Mesenchymal stem cell (in vitro differentiated cells and primary cell): ENCODE results near the gene RNFT1.
A peak's percentile ranks its signal among the peaks of the same experiment; 100 is the strongest.

Experiments used
- DNase-seq: peaks from one replicate; pipeline ENCODE4 v3.0.0-alpha.2; 2013
- H2AFZ ChIP-seq: one replicate; pipeline ENCODE4 v1.6.1; 2013; ENCODE audit warnings: low read depth, mild to moderate bottlenecking, control low read depth, inconsistent platforms, low read length, moderate library complexity
- H2AK5ac ChIP-seq: 2 replicates; pipeline ENCODE4 v1.6.1; 2013; ENCODE audit warnings: low read length, moderate library complexity, mild to moderate bottlenecking, inconsistent platforms; ENCODE audit not compliant: severe bottlenecking
- H2BK120ac ChIP-seq: one replicate; pipeline ENCODE4 v1.6.1; 2013; ENCODE audit warnings: low read depth, mild to moderate bottlenecking, inconsistent platforms, low read length, moderate library complexity
- H2BK12ac ChIP-seq, 2 experiments: one replicate each; pipeline ENCODE4 v1.6.1; 2013; ENCODE audit warnings: inconsistent platforms in 2 of 2, low read length in 2 of 2, mild to moderate bottlenecking in 2 of 2, moderate library complexity in 2 of 2, control low read depth in 1 of 2
- H2BK15ac ChIP-seq: one replicate; pipeline ENCODE4 v1.6.1; 2013; ENCODE audit warnings: mild to moderate bottlenecking, low read depth, inconsistent platforms; ENCODE audit not compliant: poor library complexity, severe bottlenecking
- H2BK5ac ChIP-seq: 2 replicates; pipeline ENCODE4 v1.6.1; 2013; ENCODE audit warnings: low read depth, mild to moderate bottlenecking, low read length, control low read depth, inconsistent platforms; ENCODE audit not compliant: poor library complexity, severe bottlenecking
- H3K14ac ChIP-seq, 2 experiments: one replicate each; pipeline ENCODE4 v1.6.1; 2013; ENCODE audit warnings: inconsistent platforms in 2 of 2, low read length in 2 of 2, control low read depth in 1 of 2, mild to moderate bottlenecking in 1 of 2, moderate library complexity in 1 of 2
- H3K18ac ChIP-seq, 2 experiments: one replicate each; pipeline ENCODE4 v1.6.1; 2013; ENCODE audit warnings: inconsistent platforms in 2 of 2, low read length in 2 of 2, control low read depth in 1 of 2, low read depth in 1 of 2, mild to moderate bottlenecking in 1 of 2
- H3K23ac ChIP-seq, 2 experiments: one replicate each; pipeline ENCODE4 v1.6.1; 2013; ENCODE audit warnings: inconsistent platforms in 2 of 2, low read length in 2 of 2, mild to moderate bottlenecking in 2 of 2, moderate library complexity in 2 of 2, control low read depth in 1 of 2
- H3K27ac ChIP-seq: 2 replicates; pipeline ENCODE4 v1.5.1; 2013; ENCODE audit warnings: mild to moderate bottlenecking, moderate library complexity, low read length, control low read depth, inconsistent platforms; ENCODE audit not compliant: poor library complexity, severe bottlenecking
- H3K27me3 ChIP-seq, 2 experiments: 2 replicates each; pipeline versions ENCODE4 v1.6.1 to v1.7.0; 2013; ENCODE audit warnings: low read length in 2 of 2, mild to moderate bottlenecking in 2 of 2, moderate library complexity in 2 of 2, control low read depth in 1 of 2, inconsistent platforms in 1 of 2; ENCODE audit not compliant: control insufficient read depth in 1 of 2, insufficient read depth in 1 of 2
- H3K36me3 ChIP-seq, 2 experiments: 2 replicates each; pipeline versions ENCODE4 v1.6.1 to v1.7.0; 2013; ENCODE audit warnings: low read length in 2 of 2, control low read depth in 1 of 2, inconsistent platforms in 1 of 2, low read depth in 1 of 2, mild to moderate bottlenecking in 1 of 2; ENCODE audit not compliant: insufficient read depth in 2 of 2, control insufficient read depth in 1 of 2
- H3K4ac ChIP-seq, 2 experiments: one replicate each; pipeline ENCODE4 v1.6.1; 2013; ENCODE audit warnings: inconsistent platforms in 2 of 2, low read length in 2 of 2, mild to moderate bottlenecking in 2 of 2, moderate library complexity in 2 of 2, control low read depth in 1 of 2, low read depth in 1 of 2
- H3K4me1 ChIP-seq: 2 replicates; pipeline ENCODE4 v1.6.1; 2013; ENCODE audit warnings: low read depth, low read length, control low read depth; ENCODE audit not compliant: control insufficient read depth, insufficient read depth
- H3K4me2 ChIP-seq: 2 replicates; pipeline ENCODE4 v1.6.1; 2013; ENCODE audit warnings: low read length, mild to moderate bottlenecking, inconsistent platforms; ENCODE audit not compliant: poor library complexity, severe bottlenecking
- H3K4me3 ChIP-seq, 2 experiments: 2 replicates each; pipeline versions ENCODE4 v1.5.1 to v1.7.0; 2013; ENCODE audit warnings: low read length in 2 of 2, mild to moderate bottlenecking in 2 of 2, control low read depth in 1 of 2, low read depth in 1 of 2; ENCODE audit not compliant: insufficient read depth in 1 of 2
- H3K79me1 ChIP-seq: replicated peaks from 2 replicates; pipeline ENCODE4 v1.6.1; 2013; ENCODE audit warnings: mild to moderate bottlenecking, control low read depth, low read length, inconsistent platforms; ENCODE audit not compliant: poor library complexity, severe bottlenecking
- H3K9ac ChIP-seq: 2 replicates; pipeline ENCODE4 v1.7.0; 2013; ENCODE audit warnings: mild to moderate bottlenecking, low read length, moderate library complexity
- H3K9me3 ChIP-seq: 2 replicates; pipeline ENCODE4 v1.7.0; 2013; ENCODE audit warnings: mild to moderate bottlenecking, low read length; ENCODE audit not compliant: control insufficient read depth
- H4K8ac ChIP-seq: one replicate; pipeline ENCODE4 v1.6.1; 2013; ENCODE audit warnings: inconsistent platforms, mild to moderate bottlenecking, low read length, moderate library complexity
- H4K91ac ChIP-seq: one replicate; pipeline ENCODE4 v1.6.1; 2013; ENCODE audit warnings: mild to moderate bottlenecking, low read length, inconsistent platforms
- WGBS: methylation state at CpG from one replicate; pipeline ENCODE4 v1.1.7; 2013; ENCODE audit warnings: mixed read lengths; 5-methylcytosine and 5-hydroxymethylcytosine counted together

Gene RNFT1

DNA sequence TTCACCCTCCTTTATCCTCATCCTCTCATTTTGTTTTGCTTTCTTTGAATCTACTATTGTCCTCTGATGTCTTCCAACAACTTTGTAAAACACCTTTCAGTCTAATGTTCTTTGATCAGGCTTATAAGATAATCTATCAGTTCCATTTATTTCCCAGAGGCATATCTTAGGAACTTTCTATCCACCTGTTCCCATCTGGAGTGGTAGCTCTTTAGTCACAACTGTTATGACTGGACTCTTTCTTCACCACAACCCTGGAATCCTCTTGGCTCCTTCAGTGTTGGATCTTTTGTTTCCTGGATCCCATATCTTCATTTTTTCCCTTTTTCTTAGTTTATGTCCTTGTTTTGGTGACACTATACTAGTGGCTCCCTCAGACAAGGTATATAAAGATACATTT lies 48.1 kb downstream of the RNFT1 start:
- no peak for DNase-seq
- Histone ChIP-seq H4K91ac (no peak overlapping the region), H3K27ac (no peak overlapping the region), H2BK5ac (no peak overlapping the region), H3K23ac (no peak overlapping the region), H3K9ac (no peak overlapping the region), H2BK12ac (no peak overlapping the region), H3K4ac (no peak overlapping the region), H3K4me3 (no peak overlapping the region), H3K27me3 (no peaks in the 10 kb centered on the region), H3K9me3 (no peaks in the 10 kb centered on the region), H2AFZ (no peak overlapping the region), H2AK5ac (no peak overlapping the region), H3K36me3 (peaks cover 28 to 68% of the 10 kb centered on the region in 2 experiments), H2BK15ac (no peak overlapping the region), H3K4me2 (no peak overlapping the region), H3K18ac (no peak overlapping the region), H4K8ac (no peak overlapping the region), H3K79me1 (peaks cover 11% of the 10 kb centered on the region), H3K14ac (no peak overlapping the region), H2BK120ac (no peak overlapping the region), H3K4me1 (no peaks in the 10 kb centered on the region)

DNA sequence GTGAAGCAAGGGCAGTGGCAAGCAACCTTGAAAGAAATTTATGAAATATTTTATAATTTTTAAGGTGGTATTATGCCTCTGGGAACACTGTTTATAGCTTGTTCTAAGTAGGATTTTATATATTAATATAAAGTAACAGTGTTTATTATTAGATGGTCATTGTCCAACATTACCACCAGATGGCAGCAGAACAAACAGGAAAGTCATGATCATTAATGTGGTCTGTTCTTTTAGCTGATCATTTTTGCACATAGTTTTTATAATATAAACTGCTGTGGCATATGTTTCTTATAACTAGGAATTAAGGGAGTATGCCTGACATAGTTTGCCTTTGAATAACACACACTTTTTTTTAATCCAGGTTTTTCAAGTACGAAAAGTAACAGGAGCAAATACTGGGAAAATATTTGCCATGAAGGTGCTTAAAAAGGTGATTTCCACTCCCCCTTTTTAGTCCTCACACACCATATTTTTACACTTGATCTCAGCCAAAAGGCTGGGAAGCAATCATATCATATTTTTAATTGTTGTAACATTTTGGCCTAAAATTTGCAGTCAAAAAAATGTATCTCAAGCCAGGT lies 50.2 kb downstream of the RNFT1 start:
- no peak overlapping the region for H2AK5ac ChIP-seq
- no peak overlapping the region for H3K4me3 ChIP-seq

DNA sequence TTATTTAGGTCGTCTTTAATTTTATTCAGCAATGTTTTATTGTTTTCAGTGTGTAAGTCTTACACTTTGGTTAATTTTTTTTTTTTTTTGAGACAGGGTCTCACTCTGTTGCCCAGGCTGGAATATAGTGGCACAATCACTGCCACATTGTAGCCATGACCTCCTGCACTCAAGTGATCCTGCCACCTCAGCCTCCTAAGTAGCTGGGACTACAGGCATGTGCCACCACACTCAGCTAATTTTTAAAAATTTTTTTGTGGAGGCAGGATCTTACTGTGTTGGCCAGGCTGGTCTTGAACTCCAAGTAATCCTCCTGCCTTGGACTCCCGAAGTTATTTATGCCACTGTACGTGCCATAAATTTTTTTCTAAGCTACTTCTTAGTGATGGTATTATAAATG lies 57.1 kb downstream of the RNFT1 start:
- 100% methylated on average over 2 of the region's 3 CpGs for WGBS
- H3K9me3 ChIP-seq: no peaks in the 10 kb centered on the region
- H4K91ac ChIP-seq: no peak overlapping the region
- no peak overlapping the region for H3K9ac ChIP-seq
- H3K4ac ChIP-seq: no peak overlapping the region
- H3K4me3 ChIP-seq: no peak overlapping the region
- no peak overlapping the region for H2BK120ac ChIP-seq
- no peak overlapping the region for H2BK15ac ChIP-seq
- H3K4me2 ChIP-seq: no peak overlapping the region
- H3K27ac ChIP-seq: no peak overlapping the region
- H2BK12ac ChIP-seq: no peak overlapping the region
- no peak overlapping the region for H3K23ac ChIP-seq
- no peaks in the 10 kb centered on the region for H3K4me1 ChIP-seq
- H3K79me1 ChIP-seq: peaks cover 8% of the 10 kb centered on the region
- no peak overlapping the region for H2BK5ac ChIP-seq
- peaks cover 4 to 13% of the 10 kb centered on the region in 2 experiments for H3K36me3 ChIP-seq
- H2AK5ac ChIP-seq: no peak overlapping the region
- H3K18ac ChIP-seq: no peak overlapping the region
- H2AFZ ChIP-seq: no peak overlapping the region
- DNase-seq: no peak
- no peak overlapping the region for H4K8ac ChIP-seq
- no peak overlapping the region for H3K14ac ChIP-seq
- no peaks in the 10 kb centered on the region for H3K27me3 ChIP-seq

More for the DNA sequence above, 50.2 kb downstream of the RNFT1 start:
- Histone ChIP-seq H2BK12ac (no peak overlapping the region), H3K18ac (no peak overlapping the region), H3K4me1 (no peaks in the 10 kb centered on the region), H3K4me2 (no peak overlapping the region), H2BK5ac (no peak overlapping the region), H4K91ac (no peak overlapping the region), H3K23ac (no peak overlapping the region), H3K9me3 (no peaks in the 10 kb centered on the region), H2BK120ac (no peak overlapping the region), H3K14ac (no peak overlapping the region), H3K9ac (no peak overlapping the region), H3K36me3 (peaks cover 26 to 61% of the 10 kb centered on the region in 2 experiments), H3K79me1 (peaks cover 13% of the 10 kb centered on the region), H2BK15ac (no peak overlapping the region), H3K27ac (no peak overlapping the region), H2AFZ (no peak overlapping the region), H4K8ac (no peak overlapping the region), H3K4ac (no peak overlapping the region), H3K27me3 (no peaks in the 10 kb centered on the region)
- WGBS: no CpG with 5 or more reads among the region's 1 CpG
- DNase-seq: peak; percentile 59

DNA sequence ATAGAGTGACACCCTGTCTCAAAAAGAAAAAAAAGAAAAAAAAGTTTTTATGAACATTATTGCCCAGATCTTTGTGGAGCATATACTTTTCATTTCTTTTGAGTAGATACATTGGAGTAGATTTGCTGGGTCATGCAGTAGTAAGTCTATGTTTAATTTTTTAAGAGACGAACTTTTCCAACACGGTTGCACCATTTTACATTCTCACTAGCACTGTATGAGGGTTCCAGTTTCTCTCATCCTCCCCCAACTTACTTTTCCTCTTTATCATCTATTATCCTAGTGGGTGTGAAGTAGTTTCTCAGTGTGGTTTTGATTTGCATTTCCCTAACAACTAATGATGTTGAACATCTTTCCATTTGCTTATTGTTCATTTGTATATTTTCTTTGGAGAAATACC lies 61.1 kb downstream of the RNFT1 start:
- Histone ChIP-seq H2AK5ac (no peak overlapping the region), H3K9me3 (no peaks in the 10 kb centered on the region), H3K4me3 (no peak overlapping the region), H3K36me3 (no peaks in the 10 kb centered on the region), H3K4me1 (no peaks in the 10 kb centered on the region), H3K14ac (no peak overlapping the region), H2BK12ac (no peak overlapping the region), H3K4me2 (no peak overlapping the region), H3K4ac (no peak overlapping the region), H2BK5ac (no peak overlapping the region), H3K18ac (no peak overlapping the region), H2BK15ac (no peak overlapping the region), H3K27me3 (no peaks in the 10 kb centered on the region), H4K8ac (no peak overlapping the region), H3K79me1 (peaks cover 10% of the 10 kb centered on the region), H2AFZ (no peak overlapping the region), H3K27ac (no peak overlapping the region), H3K9ac (no peak overlapping the region), H2BK120ac (no peak overlapping the region), H3K23ac (no peak overlapping the region), H4K91ac (no peak overlapping the region)
- WGBS: no CpG with 5 or more reads among the region's 2 CpGs
- no peak for DNase-seq
